Measurements from ENCODE around the gene PPIH.
A peak's percentile ranks its signal among the peaks of the same experiment; 100 is the strongest.
"Not testable (repeated sequence)": the region's sequence is repeated elsewhere in the genome, so short reads cannot be mapped to it uniquely, and the experiment has no call there.

Gene PPIH

DNA sequence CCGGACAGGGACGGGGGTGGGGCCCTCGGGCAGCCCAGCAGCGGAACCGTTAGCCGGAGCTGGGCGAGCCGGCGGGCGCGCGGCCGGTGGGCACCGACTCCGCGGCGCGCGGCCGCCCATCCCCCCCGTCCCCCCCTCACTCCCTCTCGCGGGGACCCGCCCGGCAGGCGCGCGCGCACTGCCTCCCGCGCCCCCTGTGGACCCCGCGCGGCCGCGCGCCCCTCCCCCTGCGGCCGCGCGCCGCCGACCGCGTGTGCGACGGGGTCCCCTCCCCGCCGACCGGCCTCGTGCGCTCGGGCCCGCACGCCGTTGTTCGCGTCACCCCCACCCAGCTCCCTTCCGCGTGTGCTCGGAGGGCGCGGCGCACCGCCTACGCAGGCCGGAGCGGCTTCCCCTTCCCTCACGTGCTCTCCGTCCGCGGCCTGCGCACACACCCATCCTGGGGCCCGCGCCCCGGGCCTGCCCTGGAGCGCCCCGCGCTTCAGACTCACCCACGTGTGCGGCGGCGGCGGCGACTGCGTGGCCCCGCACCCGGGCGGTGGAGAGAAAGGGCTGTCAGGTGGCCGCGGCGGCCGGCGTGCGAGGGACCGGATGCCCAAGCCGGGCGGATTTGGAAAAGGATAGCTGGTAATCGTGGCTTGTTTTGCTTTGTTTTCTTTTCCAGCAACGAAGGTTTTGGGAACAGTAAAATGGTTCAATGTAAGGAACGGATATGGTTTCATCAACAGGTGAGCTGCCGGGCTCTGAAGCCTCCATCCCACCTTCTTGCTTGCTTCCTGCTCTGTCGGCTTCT, 24.7 kb downstream of the PPIH start:
- DNase-seq (ENCODE audit: low read depth): peak; percentile 51

DNA sequence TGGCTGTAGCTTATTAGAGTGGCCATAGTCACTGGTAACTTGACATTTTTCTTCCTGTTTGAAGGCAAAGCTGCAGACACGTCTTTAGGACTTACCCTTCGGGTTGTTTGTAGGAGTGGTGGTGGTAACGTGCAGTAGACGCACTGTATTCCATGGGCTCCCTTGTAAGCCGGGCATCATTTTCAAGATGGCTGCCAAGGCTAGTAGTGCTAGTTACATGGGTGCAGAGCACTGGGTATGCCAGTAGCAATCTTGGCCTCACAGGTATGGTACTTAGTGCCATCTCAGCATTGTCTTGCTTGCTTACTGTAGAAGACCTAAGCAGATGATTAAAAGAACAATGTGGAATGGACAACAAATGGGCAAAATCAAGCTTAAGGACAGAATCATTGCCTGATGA, 25.9 kb downstream of the PPIH start:
- no peak for DNase-seq (ENCODE audit: low read depth)

DNA sequence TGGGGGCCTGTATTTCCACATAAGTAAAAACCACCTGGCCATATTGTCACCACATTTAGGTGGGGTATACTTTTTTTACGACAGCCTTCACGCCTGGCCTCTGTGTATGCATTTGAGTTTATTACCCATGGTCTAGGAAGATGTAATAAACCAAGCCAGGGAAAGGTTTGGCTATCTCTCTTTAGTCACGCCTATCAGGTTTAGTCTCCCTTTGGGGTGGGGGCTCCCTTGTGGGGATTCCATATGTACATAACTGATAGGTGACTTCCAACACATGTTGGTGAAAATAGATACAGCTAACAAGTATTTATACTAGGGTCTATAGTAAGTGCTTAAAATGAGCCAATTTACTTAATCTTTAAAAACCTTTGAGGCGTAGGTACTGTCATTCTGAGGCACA, 28.2 kb downstream of the PPIH start:
- no peak for DNase-seq (ENCODE audit: low read depth)

DNA sequence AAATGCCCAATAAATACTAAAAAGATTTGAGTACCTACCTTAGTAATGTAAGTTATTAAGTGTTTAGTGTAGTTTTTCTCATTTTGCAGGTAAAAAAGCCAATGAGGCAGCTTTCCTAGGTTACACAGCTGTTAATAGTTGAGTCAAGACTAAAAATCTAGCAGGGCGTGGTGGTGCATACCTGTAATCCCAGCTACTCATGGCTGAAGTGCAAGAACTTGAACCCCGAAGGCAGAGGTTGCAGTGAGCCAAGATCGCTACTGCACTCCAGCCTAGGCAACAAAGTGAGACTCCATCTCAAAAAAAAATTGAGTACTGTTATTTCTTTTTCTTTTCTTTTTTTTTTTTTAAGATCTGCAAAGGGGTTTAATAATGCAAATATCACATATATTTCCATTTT, 31.7 kb downstream of the PPIH start:
- DNase-seq (ENCODE audit: low read depth): no peak

DNA sequence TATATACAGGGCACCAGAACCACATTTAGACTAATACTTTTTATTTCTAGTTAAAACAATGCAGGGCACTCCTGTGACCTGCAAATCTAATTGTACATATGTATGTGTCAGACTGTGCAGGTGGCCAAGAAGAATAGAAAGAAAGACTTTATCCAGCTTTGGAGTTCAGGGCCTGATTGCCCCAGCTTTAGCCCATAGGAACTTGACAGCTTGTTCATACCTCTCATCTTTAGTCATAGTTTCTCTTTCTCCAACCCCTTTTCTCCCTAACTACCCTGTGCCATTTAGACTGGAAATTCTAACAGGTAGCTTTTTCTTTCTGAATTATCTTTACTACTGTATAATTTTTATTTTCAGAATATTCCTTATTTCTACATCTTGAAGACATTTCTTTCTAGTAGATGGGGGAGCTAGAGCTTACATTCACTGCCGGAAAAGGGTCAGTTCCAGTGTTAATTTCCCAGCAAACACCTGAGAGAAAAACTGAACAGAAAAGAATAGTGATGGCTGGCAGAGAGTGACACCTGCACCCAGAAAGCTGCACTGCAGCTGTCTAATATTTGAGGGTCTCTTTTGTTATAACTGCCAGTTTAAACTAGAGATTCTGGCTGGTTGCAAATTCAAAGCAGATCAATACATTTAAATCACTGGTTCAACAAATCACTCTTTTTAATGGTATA, 32.4 kb downstream of the PPIH start:
- no peak for DNase-seq (ENCODE audit: low read depth)

DNA sequence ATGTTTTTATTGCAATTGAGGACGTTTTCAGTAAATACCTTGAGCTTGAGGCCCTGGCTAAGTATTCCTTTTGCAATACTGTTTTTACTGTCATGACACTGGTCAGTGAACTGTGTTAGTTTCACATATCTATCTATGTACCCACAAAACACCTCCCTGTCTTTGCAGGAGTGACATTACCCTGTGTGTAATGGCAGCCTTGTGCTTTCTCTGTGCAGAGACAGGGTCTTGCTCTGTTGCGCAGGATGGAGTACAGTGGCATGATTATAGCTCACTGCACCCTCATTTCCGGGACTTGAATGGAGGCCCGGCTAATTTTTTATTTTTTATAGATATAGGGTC, 32.9 kb downstream of the PPIH start:
- DNase-seq (ENCODE audit: low read depth): no peak

DNA sequence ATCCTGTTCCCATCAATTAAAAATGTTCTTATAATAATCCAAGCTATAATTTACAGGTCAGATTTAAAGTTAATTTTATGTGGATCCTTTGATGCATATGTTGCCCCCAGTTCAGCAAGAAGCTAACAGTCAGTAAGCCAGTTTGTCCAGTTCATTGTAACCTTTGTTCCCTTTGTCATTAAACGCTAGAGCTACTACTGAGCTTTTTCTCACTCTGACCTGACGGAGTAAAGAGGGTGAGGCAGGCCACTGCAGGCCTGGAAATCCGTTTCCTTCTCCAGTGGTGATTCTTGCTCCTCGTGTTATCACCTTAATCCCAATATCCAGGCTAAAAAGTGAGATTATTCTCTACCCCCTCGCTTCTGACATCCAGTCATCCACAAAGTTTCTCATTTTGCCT, 34.2 kb downstream of the PPIH start:
- DNase-seq (ENCODE audit: low read depth): no peak

DNA sequence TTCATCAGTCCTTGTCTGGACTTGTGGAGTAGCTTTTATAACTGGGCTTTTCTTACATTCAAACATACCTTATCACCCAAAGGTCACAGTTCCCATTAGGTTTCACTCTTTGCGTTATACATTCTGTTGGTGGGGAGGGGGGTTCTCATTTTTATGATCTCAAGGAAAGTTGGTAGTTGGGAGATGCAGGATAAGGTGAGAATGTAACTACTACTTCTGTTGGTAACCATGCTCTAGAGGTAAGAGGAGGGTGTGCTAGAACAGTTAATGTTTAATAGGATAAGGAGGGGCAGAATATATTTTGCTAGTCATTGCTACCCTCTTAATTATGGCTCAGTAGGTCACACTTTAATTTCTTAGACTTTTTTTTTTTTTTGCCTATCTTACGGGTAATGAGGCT, 34.7 kb downstream of the PPIH start:
- DNase-seq (ENCODE audit: low read depth): no peak

DNA sequence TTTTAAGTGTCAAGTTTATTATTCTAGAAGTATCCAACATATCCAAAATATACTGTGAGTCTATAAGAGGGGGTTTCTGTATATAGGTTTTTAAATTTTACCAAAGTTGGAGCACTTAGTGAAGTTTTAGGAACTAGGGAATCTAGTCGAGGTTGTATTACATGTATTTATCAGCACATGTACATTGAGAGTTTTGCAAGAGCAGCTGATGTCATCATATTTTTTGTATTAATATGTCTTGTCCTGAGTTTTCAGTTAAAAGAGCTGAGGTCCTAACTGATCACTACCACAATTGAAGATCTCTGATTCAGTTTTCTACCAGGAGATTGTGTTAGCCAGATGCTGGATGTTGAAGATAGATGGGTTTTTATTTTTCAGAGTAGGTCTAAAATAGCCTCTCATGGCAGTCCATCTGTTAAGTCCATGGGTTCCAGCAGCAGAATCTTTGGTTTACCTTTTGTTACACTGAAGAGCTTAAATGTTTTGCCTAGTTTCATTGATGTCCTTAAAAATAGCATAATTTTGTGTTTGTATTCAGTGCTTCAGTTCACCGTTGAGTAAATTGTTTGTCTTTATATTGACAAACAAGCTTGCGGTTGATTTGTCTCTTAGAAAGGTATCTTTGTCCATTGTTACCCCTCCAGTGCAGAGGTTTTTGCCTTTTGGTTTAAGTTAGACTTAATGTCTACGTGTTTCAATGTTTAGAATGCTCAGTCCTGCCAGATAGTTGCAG, 40.0 kb downstream of the PPIH start:
- DNase-seq (ENCODE audit: low read depth): no peak

DNA sequence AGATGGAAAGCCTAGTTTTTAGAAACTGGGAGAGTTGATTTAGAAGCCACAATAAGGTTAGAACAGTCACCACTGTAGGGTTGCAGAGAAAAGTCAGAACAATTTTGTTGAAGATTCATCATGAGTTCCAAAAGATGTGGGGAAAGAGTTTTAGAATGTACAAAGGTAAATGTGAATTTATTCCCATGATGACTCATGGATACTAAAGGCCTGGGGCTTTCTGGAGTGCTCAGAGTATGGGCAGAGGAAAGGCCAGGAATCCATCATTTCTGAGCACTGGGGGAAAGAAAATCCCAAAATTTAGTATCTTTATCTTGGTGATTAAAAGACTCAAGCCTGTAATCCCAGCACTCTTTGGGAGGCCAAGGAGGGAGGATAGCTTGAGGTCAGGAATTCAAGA, 41.8 kb downstream of the PPIH start:
- DNase-seq (ENCODE audit: low read depth): no peak

DNA sequence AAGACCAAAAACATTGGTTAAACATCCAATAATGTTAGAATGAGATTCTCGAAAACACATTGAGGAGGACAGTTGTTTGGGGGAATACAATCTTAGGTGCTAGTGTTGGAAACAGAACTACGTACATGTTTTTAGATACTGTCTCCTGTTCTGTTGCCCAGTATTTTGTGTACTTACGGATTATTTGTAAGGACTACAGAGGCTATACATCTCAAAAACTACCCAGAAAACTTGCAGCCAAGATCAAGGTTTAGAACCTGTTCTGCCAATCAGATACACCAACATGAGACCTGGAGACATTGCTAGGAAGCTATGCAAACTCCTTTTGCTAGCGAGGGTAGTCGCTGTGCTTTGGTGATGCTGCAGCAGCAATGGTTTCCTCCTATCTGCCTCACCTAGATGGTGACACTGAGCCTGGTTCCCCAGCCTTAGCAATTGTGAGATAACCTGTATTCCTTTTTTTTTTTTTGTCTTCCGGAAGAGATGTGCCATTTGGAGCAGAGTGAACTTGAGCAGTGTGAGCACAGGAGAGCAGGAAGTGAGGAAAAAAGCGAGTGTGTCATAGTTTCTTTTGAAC, 45.8 kb downstream of the PPIH start:
- DNase-seq (ENCODE audit: low read depth): no peak

DNA sequence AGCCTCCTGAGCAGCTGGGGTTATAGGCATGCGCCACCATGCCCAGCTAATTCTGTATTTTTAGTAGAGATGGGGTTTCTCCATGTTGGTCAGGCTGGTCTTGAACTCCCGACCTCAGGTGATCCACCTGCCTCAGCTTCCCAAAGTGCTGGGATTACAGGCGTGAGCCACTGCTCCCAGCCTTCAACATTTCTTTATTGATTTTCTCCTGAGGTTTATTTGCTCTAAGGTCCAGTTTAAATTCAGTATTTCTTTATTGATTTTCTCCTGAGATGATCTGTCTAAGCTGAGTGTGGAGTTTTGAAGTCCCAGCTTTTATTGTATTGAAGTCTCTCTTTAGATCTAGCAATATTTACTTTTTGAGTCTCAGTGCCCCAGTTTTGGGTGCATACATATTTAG, 54.6 kb downstream of the PPIH start:
- not testable (repeated sequence) for DNase-seq (ENCODE audit: low read depth)

DNA sequence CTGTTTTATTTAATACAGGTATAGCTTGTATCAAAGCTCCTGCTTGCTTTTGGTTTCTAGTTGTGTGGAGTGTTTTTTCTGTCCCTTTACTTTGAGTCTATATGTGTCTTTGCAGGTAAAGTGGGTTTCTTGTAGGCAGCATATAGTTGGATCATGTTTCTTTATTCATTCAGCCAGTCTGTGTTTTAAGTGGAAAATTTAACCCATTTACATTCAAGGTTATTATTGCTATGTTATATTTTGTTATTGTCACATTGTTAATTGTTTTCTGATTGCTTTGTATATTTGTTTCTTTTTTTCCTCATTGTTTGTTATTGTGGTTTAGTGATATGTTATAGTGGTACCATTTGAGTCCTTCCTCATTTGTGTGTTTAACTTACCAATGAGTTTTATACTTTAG, 55.1 kb downstream of the PPIH start:
- DNase-seq (ENCODE audit: low read depth): no peak

DNA sequence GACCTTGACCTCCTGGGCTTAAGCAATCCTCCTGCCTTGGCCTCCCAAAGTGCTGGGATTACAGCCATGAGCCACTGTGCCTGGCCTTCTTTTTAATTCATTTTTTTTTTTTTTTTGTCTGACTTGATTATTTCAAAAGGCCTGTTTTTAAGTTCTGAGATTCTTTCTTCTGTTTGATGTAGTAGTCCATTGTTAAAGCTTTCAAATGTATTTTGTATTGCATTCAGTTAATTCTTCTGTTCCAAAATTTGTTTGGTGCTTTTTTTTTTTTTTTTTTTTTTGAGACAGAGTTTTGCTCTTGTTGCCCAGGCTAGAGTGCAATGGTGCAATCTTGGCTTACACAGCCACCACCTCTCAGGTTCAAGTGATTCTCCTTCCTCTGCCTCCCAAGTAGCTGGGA, 56.2 kb downstream of the PPIH start:
- not testable (repeated sequence) for DNase-seq (ENCODE audit: low read depth)

DNA sequence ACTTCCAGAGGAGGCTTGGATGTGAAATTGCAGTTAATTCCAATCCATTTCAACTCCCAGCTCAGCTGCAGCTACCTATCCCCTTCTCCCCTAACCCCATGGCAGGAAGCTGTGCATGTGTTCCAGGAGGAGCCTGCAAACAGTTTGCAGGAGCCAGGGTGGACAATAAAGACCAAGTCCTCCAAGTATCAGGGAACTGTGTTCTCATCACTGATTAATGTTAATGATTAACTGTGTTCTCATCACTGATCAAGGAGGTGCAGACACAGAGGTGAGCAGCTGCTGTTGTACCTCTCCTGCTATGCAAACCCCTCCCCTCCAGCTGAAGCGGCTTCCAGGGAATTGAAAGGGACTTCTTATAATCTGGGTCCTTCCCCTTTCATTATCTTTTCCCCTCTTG, 62.6 kb downstream of the PPIH start:
- no peak for DNase-seq (ENCODE audit: low read depth)

DNA sequence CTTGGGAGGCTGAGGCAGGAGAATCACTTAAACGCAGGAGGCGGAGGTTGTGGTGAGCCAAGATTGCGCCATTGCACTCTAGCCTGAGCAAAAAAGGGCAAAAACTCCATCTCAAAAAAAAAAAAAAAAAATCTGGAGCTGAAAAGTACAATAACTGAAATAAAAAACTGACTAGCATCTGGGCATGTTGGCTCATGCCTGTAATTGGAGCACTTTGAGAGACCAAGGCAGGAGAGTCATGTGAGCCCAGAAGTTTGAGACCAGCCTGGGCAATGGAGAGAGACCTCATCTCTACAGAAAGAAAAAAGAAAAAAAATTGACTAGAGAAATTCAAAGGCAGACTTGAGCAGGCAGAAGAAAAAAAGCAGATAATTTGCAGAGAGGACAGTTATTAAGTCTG, 63.7 kb downstream of the PPIH start:
- DNase-seq (ENCODE audit: low read depth): no peak

DNA sequence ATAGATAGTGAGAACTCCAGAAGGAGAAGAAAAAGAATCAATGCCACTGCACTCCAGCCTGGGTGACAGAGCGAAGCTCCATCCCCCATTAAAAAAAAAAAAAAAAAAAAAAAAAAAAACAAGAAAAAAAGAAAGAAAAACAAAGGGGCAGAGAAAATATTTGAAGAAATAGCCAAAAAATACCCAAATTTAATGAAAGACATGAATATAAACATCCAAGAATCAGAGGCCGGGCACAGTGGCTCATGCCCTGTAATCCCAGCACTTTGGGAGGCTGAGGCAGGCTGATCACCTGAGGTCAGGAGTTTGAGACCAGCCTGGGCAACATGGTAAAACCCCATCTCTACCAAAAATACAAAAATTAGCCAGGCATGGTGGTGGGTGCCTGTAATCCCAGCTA, 64.2 kb downstream of the PPIH start:
- not testable (repeated sequence) for DNase-seq (ENCODE audit: low read depth)

DNA sequence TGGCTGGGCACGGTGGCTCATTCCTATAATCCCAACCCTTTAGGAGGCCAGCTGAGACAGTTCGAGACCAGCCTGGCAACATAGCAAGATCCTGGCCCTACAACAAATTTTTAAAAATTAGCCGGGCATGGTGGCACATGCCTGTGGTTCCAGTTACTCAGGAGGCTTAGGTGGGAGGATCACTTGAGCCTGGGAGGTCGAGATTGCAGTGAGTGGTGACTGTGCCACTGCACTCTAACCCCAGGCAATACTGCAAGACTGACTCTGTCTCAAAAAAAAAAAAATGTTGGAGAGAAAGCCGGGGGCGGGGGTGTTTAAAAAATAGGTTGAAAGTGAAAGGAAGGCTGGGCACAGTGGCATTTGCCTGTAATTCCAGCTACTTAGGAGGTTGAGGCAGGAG, 65.3 kb downstream of the PPIH start:
- no peak for DNase-seq (ENCODE audit: low read depth)

DNA sequence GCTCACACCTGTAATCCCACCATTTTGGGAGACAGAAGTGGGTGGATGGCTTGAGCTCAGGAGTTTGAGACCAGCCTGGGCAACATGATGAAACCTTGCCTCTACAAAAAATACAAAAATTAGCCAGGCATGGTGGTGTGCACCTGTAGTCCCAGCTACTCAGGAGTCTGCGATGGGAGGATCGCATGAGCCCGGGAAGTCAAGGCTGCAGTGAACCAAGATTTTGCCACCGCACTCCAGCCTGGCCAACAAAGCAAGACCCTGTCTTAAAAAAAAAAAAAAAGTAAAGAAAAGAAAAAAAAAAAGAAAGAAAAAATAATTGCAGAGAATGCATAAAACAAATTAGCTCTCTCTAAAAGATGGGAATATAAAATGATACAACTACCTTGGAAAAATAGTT, 67.6 kb downstream of the PPIH start:
- not testable (repeated sequence) for DNase-seq (ENCODE audit: low read depth)

Data from activated T-cell treated with anti-CD3 and anti-CD28 coated beads for 24 hours (primary cell).